Esophagus mucosa (tissue), 1 donor: ENCODE results near the gene NUB1. TPM values are rescaled to one million over a fixed set of nuclear protein-coding genes. Genes with fewer than 3 reads are reported as not detected.

Experiments used
- ATAC-seq: fragments of 200-7000 bp; cut with Tn5 transposase; one replicate; pipeline ENCODE4 v1.9.1; 2020
- total RNA-seq: library from RNA; stranded (reverse); gene quantifications from one replicate; pipeline ENCODE4 v1.2.4, GENCODE V29; 2023
- donor health status: DM: yes; HTN: yes; CAD: no.

Gene NUB1
- total RNA-seq, 1 donor from 2014 or later = 19.8 TPM

DNA sequence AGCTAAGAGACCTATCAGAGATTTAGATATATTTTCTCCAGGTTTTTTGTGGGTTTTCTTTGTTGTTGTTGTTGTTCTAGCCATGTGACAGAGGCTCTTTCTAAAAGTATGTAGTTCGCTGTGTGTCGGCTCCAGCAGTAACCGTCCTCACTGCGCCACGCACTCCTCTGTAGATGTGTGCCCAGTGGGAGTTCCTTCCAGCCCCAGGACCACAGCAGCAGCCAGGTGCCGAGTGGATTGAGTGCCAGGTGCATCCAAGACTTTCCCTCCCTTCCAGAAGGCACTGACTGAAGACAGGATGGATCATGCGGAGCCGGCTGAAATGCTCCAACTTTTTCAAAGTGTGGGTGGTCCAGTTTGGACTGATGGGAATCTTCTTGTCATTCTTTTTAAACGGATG, 36.4 kb downstream of the NUB1 start:
- no peak for ATAC-seq

- ATAC-seq = no peak
Observed at GRCh38 chr7:151378496-151379192, 37.0 kb downstream of the NUB1 start.

GRCh38 chr7:151379193-151379520, 37.5 kb downstream of the NUB1 start:
- ATAC-seq = no peak

GRCh38 chr7:151379534-151380198, 38.1 kb downstream of the NUB1 start:
- no peak for ATAC-seq

GRCh38 chr7:151380199-151381097, 38.8 kb downstream of the NUB1 start:
- ATAC-seq = no peak

DNA sequence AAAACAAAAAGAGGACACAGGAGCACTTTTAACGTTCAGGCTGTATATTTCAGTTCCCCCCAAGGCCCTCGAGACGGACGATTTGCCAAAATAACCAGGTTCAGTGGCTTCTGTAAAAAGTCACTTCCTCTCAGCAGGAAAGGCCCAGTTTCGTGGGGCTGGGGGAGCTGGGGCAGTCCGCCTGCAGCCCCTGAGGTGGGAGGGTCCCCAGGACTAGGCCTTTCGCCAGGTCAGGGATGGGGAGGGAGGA, 39.4 kb downstream of the NUB1 start:
- ATAC-seq = no peak

- peak; percentile 63 for ATAC-seq
Observed at GRCh38 chr7:151381348-151382078, 39.9 kb downstream of the NUB1 start.

- no peak for ATAC-seq
Observed at GRCh38 chr7:151382079-151382885, 40.7 kb downstream of the NUB1 start.

- ATAC-seq = peak; percentile 41
Observed at GRCh38 chr7:151383638-151384351, 42.2 kb downstream of the NUB1 start.

- ATAC-seq = no peak
Observed at GRCh38 chr7:151384352-151384697, 42.7 kb downstream of the NUB1 start.

DNA sequence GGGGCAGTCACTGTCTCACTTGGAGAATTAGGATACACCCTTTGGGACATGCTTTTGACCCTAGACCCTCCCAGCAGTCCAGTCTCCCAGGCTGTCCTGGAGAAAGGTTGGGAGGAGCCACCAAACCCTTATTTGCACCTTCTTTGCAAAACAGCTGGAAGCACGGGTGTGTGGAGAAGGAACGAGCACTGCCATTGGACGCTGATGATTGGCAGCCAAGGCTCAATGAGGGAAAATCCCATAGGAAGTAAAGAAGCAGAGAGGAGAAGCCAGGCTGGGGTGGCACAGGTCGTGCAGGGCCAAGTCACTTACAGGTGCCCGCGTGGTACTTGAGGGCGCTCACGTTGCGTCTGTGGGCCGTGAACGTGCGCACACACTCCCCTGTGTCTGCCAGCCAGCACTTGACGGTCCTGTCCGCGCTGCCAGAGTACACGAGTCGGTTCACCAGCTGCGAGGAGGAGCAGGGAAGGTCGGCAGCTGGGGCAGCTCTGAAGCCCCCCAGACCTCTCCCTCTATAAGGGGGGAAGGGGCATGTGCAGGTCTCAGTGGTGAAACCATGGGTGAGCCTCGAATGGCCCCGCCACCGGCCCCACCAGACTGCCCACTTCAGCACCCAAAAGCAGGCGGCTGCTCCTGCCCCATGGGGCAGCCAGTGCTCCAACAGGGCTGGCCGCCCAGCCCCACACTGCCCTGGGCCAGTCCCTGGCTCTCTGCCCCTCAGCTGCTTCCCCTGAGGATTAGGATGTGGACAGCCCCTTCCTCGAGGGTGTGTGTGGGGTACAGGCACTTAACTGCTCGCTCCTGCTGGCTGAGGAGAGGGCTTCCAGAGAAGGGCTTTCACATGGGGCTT, 43.4 kb downstream of the NUB1 start:
- ATAC-seq = no peak

GRCh38 chr7:151385626-151386300, 44.2 kb downstream of the NUB1 start:
- ATAC-seq = no peak

DNA sequence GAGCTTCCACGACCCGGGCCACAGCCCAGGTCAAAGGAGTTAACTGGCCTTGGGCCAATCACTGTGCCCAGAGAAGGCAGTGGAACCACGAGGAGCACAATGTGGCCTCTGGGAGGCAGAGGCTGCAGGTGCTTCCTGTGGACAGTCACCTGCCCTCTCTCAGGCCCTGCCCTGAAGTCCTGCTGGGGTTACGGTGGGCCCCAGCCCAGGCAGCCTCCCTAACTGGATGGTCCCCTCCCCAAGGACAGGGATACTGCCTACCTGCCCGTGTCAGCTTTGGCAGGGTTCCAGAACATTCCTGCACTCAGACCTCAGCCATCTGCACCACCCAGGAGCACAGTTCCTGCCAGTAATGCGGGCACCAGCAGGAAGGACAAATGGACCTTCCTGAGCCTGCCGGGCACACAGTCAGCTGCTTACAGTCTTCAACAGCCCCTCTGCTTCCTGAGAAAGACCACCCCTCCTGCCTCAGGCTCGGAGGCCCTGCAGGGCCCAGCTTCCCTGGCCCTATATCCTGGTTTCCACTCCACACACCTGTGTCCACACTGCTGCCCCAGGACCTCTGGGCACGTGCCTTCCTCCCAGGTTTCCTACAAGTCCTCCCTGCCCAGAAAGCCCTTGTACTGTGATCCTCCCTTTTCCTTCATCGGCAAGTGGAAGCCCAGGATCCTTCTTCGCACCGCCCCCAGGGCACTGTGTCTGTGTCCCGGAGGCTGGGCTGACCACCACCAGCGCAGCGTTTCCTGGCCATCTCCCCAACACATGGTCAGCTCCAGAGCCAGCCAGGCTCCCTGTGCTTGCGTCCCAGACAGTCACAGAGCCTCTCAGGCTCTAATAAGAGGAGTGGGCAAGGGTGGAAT, 44.9 kb downstream of the NUB1 start:
- no peak for ATAC-seq

GRCh38 chr7:151387161-151388006, 45.8 kb downstream of the NUB1 start:
- ATAC-seq = no peak

- no peak for ATAC-seq
Observed at GRCh38 chr7:151388007-151388297, 46.3 kb downstream of the NUB1 start.

DNA sequence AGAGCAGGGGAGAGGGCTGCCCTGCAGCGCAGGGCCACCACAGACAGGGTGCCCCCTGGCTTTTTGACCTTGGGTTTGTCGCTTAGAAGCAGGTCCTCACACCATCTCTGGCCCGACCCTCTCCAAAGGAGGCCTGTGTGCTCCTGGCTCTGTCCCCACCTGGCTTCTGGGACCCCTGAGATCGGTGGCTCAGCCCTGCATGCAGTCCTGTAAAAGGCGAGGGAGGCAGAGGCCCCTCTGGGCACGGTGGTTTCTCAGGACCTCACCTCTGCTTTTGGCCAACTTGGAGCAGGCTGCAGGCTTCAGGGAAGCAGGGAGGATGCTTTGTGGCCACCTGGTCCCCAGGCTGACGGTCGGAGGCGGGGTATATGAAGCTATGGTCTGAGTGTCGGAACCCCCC, 46.8 kb downstream of the NUB1 start:
- ATAC-seq = no peak

- ATAC-seq = no peak
Observed at GRCh38 chr7:151389096-151389767, 47.6 kb downstream of the NUB1 start.
